Right forelimb (tissue), 1 donor: ENCODE data around the gene CCDC178.
"Not testable (repeated sequence)": the region's sequence is repeated elsewhere in the genome, so short reads cannot be mapped to it uniquely, and the experiment has no call there.

Source experiments
- DNase-seq: peaks from one replicate; pipeline ENCODE4 v3.0.0-alpha.2; 2018

The CCDC178 gene

DNA sequence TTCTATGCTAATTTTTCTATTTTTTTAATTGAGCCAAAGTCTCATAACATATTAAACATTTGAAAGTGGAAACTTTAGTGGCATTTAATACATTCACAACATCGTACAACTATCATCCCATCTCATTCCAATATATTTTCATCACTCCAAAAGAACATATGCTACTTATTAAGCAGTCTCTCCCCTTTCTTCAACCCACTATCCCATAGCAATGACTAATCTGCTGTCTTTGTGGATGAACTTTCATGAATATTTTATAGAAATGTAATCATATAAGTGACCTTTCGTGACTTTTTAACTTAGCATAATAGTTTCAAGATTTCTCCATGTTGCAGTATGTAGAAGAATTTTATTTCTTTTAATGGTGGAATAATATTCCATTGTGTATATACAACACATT is 90.3 kb downstream of the CCDC178 start:
- DNase-seq = no peak

DNA sequence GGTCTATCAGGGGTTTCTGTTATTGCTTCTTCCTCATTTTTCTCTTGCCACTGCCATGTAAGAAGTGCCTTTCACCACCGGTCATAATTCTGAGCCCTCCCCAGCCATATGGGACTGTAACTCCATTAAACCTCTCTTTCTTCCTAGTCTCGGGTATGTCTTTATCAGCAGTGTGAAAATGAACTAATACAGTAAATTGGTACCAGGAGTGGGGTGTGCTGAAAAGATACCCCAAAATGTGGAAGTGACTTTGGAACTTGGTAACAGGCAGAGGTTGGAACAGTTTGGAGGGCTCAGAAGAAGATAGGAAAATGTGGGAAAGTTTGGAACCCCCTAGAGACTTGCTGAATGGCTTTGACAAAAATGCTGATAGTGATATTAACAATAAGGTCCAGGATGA is 100.8 kb downstream of the CCDC178 start:
- DNase-seq = not testable (repeated sequence)

DNA sequence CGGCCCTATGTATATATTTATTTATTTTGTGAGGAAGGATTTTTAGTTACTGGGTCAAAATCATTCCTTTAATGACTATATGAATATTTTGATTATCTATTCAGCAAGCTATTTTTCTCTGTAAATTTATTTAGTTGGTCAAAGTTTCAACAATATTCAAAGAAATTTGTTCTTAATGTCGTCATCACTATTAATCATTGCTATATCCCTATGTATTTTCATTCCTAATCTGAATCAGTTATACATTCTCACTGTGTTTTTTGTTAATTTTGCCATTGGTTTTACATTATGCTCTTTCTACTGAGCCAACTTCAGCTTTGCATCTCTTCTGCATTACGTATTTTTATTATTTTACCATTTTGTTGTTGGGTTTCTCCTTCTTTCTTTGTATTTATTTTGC is 105.7 kb downstream of the CCDC178 start:
- no peak for DNase-seq

DNA sequence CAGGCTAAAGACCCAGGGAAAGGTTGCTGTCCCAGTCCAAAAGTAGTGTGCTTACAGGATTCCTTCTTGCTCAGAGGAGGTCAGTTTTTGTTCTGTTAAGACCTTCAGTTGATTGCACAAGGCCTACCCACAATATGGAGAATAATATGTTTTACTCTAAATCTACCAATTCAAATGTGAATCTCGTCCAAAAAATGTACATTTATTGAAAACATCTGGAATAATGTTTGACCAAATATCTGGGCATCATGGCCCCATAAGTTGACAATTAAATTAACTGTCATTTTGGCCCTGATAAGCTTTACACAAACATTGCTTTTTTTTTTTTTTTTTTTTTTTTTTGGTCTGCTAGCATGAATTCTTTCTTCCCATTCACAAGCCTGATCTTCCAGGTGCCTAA is 109.8 kb downstream of the CCDC178 start:
- DNase-seq = no peak

DNA sequence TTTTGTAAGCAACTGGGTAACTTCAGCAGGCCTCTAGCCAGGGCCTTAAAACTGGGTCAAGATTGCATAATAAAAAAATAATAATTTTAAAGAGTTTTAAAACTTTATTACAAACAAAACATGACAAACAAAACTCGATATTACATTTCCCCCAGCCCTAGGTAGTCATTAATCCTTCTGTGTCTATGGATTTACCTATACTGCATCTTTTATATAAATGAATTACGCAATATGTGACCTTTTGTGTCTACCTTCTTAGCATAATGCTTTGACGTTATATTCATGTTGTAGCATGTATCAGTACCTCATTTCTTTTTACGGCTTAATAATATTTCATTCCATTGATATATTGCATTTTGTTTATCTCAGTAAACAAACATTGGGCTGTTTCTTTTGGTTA is 113.5 kb downstream of the CCDC178 start:
- no peak for DNase-seq

DNA sequence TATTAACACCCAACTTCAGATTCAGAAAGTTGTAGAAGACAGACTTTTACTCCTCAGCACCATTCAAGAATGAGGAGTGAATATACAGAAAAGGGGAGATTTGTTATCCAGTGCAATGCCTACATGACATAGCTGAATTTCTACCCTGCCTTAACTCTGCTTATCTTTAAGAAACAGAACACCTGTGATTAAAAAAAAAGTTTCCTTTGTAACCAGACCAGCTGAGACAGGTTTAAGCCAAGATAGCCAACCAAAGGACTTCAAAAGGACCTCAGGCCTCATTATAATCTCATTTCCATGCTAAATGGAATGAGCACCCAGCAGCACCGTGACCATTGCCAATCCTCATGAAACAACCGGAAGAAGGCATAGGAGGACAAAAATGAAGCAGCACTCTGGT is 122.9 kb downstream of the CCDC178 start:
- DNase-seq = no peak

DNA sequence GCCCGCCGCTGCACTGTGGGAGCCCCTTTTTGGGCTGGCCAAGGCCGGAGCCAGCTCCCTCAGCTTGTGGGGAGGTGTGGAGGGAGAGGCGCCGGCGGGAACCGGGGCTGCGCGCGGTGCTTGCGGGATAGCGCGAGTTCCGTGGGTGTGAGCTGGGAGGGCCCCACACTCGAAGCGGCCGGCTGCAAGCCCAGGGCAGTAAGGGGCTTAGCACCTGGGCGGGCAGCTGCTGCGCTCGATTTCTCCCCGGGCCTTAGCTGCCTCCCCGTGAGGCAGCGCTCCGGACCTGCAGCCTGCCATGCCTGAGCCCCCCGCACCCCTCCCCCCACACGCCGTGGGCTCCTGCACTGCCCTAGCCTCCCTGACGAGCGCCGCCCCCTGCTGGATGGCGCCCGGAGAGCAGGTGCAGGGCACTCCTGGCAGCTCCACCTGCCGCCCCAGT is 124.4 kb downstream of the CCDC178 start:
- no peak for DNase-seq

DNA sequence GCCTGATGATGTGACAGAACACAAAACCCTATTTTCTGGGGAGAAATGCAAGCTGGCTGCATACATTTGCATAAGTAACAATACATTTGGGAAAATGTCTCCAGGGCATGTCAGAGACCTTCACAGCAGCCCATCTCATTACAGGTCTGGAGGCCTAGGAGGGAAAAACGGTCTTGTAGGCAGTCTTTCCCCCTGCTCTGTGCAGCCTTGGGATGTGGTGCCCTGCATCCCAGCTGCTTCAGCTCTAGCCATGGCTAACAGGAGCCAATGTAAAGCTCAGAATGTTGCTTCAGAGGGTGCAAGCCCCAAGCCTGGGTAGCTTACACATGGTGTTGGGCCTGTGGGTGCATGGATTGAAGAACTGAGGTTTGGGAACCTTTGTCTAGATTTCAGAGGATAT is 133.0 kb downstream of the CCDC178 start:
- DNase-seq = no peak

DNA sequence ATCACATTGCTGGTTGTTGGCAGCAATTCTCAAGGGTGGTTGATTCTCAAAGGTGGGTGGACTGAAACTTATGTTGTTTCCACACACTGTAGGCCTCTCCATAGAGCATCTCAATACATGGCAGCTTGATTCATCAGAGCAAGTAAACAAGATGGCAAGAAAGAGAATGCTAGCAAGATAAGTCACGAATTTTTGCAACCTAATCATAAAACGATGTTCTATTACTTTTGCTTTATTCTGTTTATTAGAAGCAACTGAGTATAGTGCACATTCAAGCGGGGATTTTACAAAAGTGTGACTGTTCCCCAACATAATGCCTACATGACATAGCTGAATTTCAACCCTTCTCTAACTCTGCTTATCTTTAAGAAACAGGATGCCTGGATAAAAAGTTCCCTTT is 136.2 kb downstream of the CCDC178 start:
- DNase-seq = no peak

DNA sequence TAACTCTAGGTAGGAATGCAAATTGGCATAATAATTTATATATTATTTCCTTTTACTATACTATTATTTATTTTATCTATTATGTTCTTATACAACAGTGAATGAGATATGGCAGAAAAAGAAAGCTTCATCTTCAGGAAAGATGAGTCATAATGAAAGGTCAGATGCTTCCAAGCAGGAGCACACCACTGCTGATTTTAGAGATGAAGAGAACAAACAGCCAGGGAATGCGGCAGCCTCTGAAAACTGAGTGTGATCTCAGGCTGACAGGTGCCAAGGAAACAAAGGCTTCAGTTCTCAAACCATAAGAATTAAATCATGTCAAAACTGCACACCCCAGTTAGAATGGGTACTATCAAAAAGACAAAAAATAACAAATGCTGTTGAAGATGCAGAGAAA is 149.0 kb downstream of the CCDC178 start:
- no peak for DNase-seq

DNA sequence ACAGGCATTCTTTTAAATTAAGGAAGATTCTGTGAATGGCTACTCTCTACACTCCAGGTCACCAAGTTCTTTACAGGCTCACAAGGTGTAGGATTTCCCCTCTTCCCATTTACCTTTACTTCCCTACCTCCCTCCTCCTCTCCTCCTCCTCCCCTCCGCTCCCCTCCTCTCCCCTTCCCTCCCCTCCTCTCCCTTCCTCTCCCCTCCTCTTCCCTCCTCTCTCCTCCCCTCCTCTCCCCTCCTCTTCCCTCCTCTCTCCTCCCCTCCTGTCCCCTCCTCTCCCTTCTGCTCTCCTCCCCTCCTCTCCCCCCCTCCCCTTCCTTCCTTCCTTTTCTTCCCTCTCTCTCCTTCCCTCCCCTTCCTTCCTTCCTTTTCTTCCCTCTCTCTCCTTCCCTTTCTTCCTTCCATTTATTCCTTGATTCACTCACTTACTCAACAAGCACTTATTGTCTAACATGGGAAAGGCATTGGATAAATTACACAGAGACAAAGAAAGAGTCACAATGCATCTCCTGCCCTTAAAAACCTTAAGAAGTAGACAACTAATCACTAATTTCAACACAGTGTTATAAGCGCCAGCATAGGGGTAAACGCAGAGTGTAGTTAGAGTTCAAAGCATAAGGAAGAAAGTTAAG is 152.3 kb downstream of the CCDC178 start:
- no peak for DNase-seq

DNA sequence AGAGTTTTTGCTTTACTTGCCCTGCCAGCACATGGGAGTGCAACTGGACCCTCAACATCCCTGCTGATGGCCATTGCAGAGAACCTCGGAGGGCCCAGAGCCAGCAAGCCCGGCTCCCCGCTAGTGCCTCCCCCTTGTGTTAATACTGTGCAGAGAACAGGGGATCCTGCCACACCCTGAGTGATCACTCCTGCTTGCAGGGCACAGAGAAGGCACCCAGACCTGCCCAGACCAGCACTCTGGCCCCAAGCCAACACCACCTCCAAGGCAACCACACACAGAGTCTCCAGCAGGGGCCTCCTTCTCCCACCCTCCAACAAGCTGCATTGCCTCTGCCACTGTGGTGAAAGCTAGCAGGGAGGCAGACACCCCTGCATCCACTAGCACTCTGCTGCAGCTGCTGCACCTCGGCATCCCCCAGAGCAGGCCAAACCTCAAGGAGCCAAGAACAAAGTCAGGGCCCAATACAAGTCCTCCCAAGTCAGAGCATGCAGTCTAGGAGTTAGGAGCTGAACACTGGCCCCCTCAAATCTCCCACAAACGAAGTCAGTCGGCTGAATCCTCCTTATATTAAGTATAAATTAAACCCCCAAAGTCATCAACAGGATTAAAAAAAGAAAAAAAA is 157.7 kb downstream of the CCDC178 start:
- DNase-seq = no peak

DNA sequence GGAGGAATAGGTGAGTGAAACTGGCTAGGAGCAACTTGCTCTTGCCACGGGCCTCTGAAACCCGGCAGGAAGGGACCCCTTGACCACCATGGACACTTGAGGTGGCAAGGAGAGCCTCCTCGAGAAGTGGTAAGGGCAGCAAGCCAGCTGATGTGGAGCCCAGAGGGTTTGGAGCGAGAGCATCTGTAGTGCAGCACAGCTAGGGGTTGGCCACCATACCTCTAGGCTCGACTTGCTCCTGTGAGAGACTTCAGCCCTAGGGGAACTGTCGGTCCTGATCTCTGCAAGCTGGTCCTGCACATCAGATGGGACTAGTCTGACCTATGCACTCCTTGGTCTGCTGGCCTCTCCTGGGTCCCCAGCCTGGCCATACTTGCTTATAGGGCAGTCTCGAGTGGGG is 158.4 kb downstream of the CCDC178 start:
- DNase-seq = no peak

DNA sequence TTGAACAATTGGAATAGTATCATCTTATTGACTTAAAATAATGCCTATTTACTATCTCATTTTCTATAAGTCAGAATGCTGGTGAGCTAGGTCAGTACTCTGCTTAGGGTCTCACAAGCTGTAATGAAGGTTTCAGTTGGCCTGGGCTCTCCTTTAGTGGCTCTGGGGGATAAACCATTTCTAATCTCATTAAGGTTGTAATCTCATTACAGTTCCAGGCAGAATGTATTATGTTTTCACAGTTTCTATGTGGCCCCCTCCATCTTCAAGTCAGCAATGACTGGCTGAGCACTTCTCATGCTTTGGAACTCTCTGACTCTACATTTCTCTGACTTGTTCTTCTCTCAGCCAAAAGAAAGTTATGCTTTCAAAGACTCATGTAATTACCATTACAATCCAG is 163.1 kb downstream of the CCDC178 start:
- no peak for DNase-seq

DNA sequence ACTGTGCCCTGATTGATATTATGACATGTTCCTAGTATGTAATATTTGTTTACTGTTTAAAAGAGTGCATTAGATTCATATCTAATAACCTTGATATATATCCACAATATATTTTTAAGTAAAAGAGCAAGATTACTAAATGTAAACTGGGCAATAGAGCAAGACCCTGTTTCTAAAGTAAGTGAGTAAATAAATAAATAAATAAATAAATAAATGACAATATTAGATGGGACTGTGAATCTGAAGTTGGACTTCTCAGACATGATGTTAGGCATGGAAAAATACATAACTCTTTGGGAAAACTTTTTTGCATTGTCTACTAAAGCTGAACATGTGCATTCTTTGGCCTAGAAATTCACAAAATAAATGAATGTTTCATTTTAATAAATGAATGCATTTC is 164.7 kb downstream of the CCDC178 start:
- DNase-seq = no peak

DNA sequence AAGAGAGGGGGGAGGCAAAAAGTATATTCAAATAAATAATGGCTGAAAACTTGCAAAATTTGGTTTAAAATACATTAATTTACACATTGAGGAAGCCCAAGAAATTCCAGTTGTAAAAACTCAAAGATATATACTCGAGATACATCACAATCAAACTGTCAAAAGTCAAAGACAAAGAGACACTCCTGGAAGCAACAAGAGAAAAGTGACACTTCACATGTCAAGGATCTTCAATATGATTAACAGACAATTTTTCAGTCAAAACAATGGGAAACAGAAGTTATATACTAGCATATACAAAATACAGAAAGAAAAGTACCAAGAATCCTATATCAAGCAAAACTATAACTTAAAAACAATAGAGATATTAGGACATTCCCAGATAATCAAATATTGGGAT is 170.2 kb downstream of the CCDC178 start:
- DNase-seq = no peak

DNA sequence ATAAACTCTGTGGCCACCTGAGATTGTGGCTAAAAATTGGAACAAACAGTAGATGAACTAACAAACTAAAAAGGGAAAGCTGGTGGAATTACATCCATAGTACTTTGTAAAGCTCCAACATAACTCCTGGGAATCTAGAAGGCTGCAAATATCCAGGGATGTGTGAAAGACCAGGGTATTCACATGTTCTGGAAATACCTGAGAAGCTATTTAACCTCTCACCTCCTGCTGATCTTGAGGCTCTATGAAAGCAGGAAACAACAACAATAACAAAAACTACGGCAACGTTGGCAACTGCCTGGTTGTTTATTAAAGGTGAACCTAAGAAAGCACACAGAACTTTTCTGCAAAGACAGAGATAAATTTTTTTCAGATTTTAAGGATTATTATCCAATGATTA is 171.3 kb downstream of the CCDC178 start:
- no peak for DNase-seq

DNA sequence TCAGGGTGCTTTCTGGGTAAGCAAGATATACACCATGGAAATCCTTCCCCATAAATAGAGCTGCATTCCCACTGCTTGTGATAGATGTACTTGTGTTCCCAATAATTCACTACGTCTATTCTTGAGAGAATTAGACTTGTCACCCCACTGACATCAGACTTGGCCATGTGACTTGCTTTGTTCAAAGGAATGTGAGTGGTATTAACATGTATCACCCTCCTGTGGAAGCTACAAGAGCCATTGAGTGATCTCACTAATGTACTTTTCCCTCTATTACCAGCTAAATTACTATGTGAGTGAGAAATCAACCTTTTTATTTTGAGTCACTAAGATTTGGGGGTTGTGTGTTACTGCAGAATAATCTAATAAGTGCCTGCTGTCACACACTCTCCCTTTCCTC is 176.0 kb downstream of the CCDC178 start:
- DNase-seq = no peak

DNA sequence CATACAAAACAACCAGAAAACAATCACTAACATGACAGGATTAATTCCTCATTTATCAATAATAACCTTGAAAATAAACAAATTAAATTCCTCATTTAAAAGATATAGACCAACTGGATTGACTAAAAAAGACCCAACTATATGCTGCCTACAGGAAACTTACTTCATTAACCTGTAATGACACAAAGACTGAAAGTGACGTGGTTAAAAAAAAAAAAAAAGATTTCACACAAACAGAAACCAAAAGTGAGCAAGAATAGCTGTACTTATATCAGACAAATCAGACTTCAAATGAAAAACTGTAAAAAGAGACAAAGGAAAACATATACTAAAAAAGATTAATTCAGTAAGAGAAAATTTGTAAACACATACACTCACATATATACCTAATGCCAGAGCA is 201.2 kb downstream of the CCDC178 start:
- no peak for DNase-seq

DNA sequence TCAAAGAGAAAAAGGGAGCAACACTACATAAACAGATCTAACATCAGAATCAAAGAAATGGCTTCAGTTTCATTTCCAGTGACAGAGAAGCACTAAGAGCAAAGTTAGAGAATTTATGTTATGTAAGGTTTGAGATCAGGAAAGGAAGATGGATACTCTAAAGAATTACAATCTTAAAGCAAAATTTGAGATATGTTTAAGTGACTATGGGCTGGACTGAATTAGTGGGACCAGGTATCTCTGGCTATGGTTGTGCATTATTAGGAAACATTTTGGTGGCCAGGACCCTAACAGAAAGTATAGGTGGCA is 208.2 kb downstream of the CCDC178 start:
- no peak for DNase-seq

DNA sequence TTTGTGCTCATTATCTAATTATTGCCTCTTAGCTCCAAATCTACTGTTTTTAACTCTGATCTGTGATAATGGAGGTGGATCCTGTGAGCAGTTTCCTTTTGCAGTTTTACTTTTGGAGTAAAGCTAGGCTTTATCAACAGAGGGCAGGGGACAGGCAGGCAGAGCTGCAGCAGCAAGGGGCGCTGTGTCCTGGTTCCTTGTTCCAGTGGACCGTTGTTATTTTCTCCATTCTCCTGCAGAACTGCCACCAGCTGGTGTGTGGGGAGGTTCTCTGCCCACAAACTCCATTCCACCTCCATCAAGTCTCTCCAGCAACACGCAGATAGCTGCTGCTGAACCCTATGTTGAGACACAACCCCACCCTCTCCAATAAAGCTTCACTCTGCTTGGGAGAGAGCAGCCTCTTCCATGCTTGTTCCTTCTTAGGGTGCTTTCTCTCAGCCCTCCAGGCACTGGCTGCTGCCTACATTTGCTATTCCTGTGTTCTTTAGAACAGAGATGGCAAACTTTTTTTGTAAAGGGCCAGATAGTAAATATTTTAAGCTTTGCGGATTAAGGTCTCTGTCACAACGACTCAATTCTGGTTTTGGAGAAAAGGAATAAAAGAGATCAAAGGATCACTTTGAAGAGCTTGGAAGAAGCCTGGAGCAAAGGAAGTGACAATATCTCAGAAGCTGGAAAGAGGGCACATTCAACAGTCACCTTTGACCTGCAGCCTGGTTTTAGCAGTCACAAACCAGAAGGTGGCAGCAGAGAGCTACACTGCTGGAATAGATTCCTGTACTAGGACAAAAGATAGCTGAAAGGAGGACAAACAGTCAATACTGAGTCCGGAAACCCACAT is 208.8 kb downstream of the CCDC178 start:
- peak; percentile 80 for DNase-seq

DNA sequence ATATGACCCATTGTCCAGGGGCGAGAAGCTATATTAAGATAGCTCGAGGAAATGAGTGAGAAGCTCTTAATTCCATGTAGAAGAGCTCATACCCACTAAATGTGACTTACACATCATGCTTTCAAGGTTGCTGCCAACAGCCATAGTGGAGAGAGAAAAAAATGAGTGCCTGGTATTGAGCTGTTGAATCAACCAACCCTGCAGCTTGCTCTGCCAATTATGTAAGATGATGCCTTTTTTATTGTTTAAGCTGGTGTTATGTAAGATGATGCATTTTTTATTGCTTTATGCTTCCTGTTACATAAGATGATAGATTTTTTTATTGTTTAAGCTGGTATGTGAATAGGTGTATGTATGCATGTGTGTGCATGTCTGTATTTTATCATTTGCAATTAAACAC is 228.2 kb downstream of the CCDC178 start:
- no peak for DNase-seq

DNA sequence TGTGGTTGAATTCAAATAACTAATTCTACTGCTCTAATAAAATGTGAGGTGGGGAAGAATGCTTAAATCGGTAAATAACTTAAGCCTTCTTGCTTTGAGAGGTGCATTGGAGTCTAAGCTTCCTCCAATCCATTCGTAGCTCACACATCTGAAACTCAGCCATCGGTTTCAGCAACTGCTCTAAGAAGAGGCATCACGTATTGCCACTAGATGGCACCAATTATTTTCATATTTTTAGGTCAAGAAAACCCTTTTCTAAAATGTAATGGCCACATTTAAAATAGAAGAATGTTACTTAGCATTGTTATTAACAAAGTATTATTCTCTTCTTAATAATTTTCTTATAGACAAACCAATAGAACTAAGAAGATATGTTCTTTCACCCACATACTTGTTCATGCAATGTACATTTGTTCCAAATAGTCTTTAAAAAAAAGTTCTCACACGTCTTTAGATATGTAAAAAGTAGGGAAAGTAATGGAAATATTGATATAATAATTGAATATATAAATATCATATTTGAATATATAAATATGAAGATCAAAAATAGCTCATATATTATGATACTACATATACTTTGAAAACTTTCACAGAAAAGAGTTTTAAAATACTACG is 229.8 kb downstream of the CCDC178 start:
- DNase-seq = no peak

DNA sequence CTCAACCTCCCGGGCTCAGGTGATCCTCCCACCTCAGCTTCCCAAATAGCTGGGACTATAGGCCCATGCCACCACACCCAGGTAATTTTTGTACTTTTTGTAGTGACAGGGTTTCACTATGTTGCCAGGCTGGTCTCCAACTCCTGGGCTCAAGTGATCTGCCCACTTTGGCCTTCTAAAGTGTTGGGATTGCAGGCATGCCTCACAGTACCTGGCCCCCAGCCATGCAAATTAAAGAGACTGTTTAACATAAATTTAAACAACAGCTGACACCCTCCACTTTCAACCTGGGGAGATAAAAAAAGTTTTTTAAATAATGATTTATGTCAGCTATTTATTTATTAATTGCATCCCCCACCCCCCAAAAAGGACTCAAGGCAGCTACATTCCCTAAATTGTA is 234.7 kb downstream of the CCDC178 start:
- no peak for DNase-seq
